NK-92 treated with Interleukin-12 subunit alpha and Interleukin-12 subunit beta, amount 100 ng/mL, for 24 hours (cell line): ENCODE measurements around the gene NEK6.

Experiments
- DNase-seq: peaks from one replicate; lab custom pipeline; 2025; lab: John Stamatoyannopoulos, UW

NEK6 gene

GRCh38 chr9:124399968-124400940, 142.5 kb downstream of the NEK6 start:
- DNase-seq: no peak
